ENCODE data around the gene UBE3C.
A peak's percentile ranks its signal among the peaks of the same experiment; 100 is the strongest.

UBE3C gene

DNA sequence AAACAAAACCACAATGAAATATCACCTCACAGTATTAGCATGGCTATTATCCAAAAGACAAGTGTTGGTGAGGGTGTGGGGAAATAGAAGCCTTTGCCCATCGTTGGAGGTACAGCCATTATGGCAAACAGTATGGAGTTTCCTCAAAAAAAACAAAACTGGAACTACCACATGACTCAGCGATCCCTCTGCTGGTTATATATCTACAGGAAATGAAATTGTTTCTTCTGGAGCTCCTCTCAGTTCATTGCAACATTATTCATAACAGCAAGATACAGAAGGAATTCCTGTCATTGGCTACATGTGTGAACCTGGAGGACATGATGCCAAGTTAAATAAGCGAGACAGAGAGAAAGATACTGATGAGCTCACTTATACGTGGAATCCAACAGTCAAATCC lies 2.4 kb upstream of the UBE3C start:
- no peak overlapping the region for H3K27ac ChIP-seq (ENCODE audit: low read depth, low read length)
- H4K8ac ChIP-seq (ENCODE audit: low read depth, low read length) = no peak overlapping the region
- H4K12ac ChIP-seq (ENCODE audit: low read depth, low read length) = no peak overlapping the region
- H3K4me1 ChIP-seq (ENCODE audit: control insufficient read depth in 1 of 2, insufficient read depth in 2 of 2, low read length in 2 of 2) = peaks cover 3 to 12% of the 10 kb centered on the region in 2 experiments
- H2BK120ac ChIP-seq (ENCODE audit: insufficient read depth, low read length, poor library complexity) = no peak overlapping the region
- no peak overlapping the region for H3K4me2 ChIP-seq (ENCODE audit: low read length)
- no peak overlapping the region for H3K4me3 ChIP-seq (ENCODE audit: low read depth, low read length)
- no CpG with 5 or more reads among the region's 4 CpGs for WGBS (ENCODE audit: extremely low coverage, insufficient coverage, insufficient read length)
- peak; percentile 7 to 52 for DNase-seq
- no peak overlapping the region for H3K14ac ChIP-seq (ENCODE audit: low read length)
- no peak overlapping the region for H3K4ac ChIP-seq (ENCODE audit: low read depth, low read length)
- no peak overlapping the region for H3K23ac ChIP-seq (ENCODE audit: low read length)
- no peak overlapping the region for H3K18ac ChIP-seq (ENCODE audit: low read length)
- no peak overlapping the region for H2BK12ac ChIP-seq (ENCODE audit: low read length)
- no peaks in the 10 kb centered on the region for H3K9me3 ChIP-seq (ENCODE audit: insufficient read depth, low read depth, low read length)
- no peak overlapping the region for H4K91ac ChIP-seq (ENCODE audit: low read depth, low read length)
- H2AK5ac ChIP-seq (ENCODE audit: low read length) = no peak overlapping the region
- peaks cover 10% of the 10 kb centered on the region for H3K79me1 ChIP-seq (ENCODE audit: low read length)
- H3K79me2 ChIP-seq (ENCODE audit: control insufficient read depth, insufficient read depth, low read length, poor library complexity) = peaks cover 22% of the 10 kb centered on the region
- peaks cover 4 to 9% of the 10 kb centered on the region in 2 experiments for H3K36me3 ChIP-seq (ENCODE audit: control insufficient read depth in 1 of 2, insufficient read depth in 2 of 2, low read length in 2 of 2)
- no peaks in the 10 kb centered on the region for H3K27me3 ChIP-seq (ENCODE audit: insufficient read depth, low read length)
- H2AFZ ChIP-seq (ENCODE audit: insufficient read depth, low read length, poor library complexity) = no peak overlapping the region
- H3K9ac ChIP-seq (ENCODE audit: low read length) = no peak overlapping the region
- H2BK5ac ChIP-seq (ENCODE audit: low read depth, low read length, poor library complexity) = no peak overlapping the region

DNA sequence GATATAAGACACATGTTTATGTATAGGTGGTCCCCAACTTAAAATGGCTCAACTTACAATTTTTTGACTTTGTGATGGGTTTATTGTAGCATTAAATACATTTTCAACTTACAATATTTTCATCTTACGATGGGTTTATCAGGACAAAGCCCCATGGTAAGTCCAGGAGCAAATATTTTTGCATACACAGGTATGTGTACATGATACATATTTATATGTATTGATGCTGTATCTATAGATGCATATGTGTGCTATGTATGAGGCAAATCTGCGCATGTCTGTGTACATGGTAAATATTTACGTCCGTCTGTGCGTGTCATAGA lies 664 bp upstream of the UBE3C start:
- no CpG with 5 or more reads among the region's 5 CpGs for WGBS (ENCODE audit: extremely low coverage, insufficient coverage, insufficient read length)
- H2BK12ac ChIP-seq (ENCODE audit: low read length) = no peak overlapping the region
- H3K36me3 ChIP-seq (ENCODE audit: control insufficient read depth in 1 of 2, insufficient read depth in 2 of 2, low read length in 2 of 2) = peaks cover 8 to 14% of the 10 kb centered on the region in 2 experiments
- H4K12ac ChIP-seq (ENCODE audit: low read depth, low read length) = peak overlapping the region; percentile 89
- peaks cover 10% of the 10 kb centered on the region for H3K79me1 ChIP-seq (ENCODE audit: low read length)
- H3K4me1 ChIP-seq (ENCODE audit: control insufficient read depth in 1 of 2, insufficient read depth in 2 of 2, low read length in 2 of 2) = peaks cover 3 to 14% of the 10 kb centered on the region in 2 experiments
- no peak overlapping the region for H3K18ac ChIP-seq (ENCODE audit: low read length)
- H2AFZ ChIP-seq (ENCODE audit: insufficient read depth, low read length, poor library complexity) = peak overlapping the region; percentile 94
- no peak overlapping the region for H2AK5ac ChIP-seq (ENCODE audit: low read length)
- no peak overlapping the region for H3K9ac ChIP-seq (ENCODE audit: low read length)
- no peak overlapping the region for H3K4me3 ChIP-seq (ENCODE audit: low read depth, low read length)
- H3K4ac ChIP-seq (ENCODE audit: low read depth, low read length) = no peak overlapping the region
- no peak overlapping the region for H2BK120ac ChIP-seq (ENCODE audit: insufficient read depth, low read length, poor library complexity)
- DNase-seq = peak in 1 of 2 donors; percentile 52
- H3K9me3 ChIP-seq (ENCODE audit: insufficient read depth, low read depth, low read length) = no peaks in the 10 kb centered on the region
- H3K4me2 ChIP-seq (ENCODE audit: low read length) = peak overlapping the region; percentile 37
- H3K14ac ChIP-seq (ENCODE audit: low read length) = peak overlapping the region; percentile 77
- H4K8ac ChIP-seq (ENCODE audit: low read depth, low read length) = peak overlapping the region; percentile 98
- peak overlapping the region; percentile 88 for H3K27ac ChIP-seq (ENCODE audit: low read depth, low read length)
- no peaks in the 10 kb centered on the region for H3K27me3 ChIP-seq (ENCODE audit: insufficient read depth, low read length)
- no peak overlapping the region for H2BK5ac ChIP-seq (ENCODE audit: low read depth, low read length, poor library complexity)
- H3K23ac ChIP-seq (ENCODE audit: low read length) = no peak overlapping the region
- peak overlapping the region; percentile 86 for H4K91ac ChIP-seq (ENCODE audit: low read depth, low read length)
- peaks cover 31% of the 10 kb centered on the region for H3K79me2 ChIP-seq (ENCODE audit: control insufficient read depth, insufficient read depth, low read length, poor library complexity)

DNA sequence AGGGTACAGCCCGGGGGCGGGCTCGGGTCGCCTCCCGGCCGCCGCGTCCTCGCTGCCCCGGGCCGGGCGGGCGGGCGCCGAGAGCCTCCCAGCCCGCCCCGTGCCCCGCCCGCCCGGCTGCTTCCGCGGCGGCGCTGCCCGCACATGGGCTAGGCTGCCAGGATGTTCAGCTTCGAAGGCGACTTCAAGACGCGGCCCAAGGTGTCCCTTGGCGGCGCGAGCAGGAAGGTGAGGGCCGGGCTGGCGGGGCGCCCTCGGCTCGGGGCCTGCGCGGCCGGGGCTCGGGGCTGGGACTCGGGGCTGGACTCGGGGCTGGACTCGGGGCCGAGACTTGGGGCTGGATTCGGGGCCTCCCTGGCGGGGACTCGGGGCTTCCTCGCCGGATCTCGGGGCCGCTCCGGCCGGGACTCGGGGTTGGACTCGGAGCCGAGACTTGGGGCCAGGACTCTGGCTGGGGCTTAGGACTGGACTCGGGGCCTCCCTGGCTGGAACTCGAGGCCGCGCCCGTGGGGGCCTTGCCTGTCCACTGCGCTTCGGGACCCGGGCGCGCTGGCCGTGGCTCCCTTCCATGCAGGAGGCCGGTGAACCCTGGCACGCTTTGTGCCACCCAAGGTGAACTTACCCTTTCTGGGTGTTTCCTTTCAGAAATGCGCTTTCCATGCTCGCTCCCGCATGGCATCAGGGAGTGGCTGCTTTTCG lies 534 bp downstream of the UBE3C start:
- Histone ChIP-seq H3K23ac (ENCODE audit: low read length) (no peak overlapping the region), H3K9me3 (ENCODE audit: insufficient read depth, low read depth, low read length) (no peaks in the 10 kb centered on the region), H4K12ac (ENCODE audit: low read depth, low read length) (peak overlapping the region; percentile 85), H3K14ac (ENCODE audit: low read length) (peak overlapping the region; percentile 94), H2BK5ac (ENCODE audit: low read depth, low read length, poor library complexity) (peak overlapping the region; percentile 74), H3K4me2 (ENCODE audit: low read length) (peak overlapping the region; percentile 94), H3K4me1 (ENCODE audit: control insufficient read depth in 1 of 2, insufficient read depth in 2 of 2, low read length in 2 of 2) (peaks cover 3 to 14% of the 10 kb centered on the region in 2 experiments), H3K79me2 (ENCODE audit: control insufficient read depth, insufficient read depth, low read length, poor library complexity) (peaks cover 39% of the 10 kb centered on the region), H4K8ac (ENCODE audit: low read depth, low read length) (peak overlapping the region; percentile 92), H2BK12ac (ENCODE audit: low read length) (no peak overlapping the region), H2BK120ac (ENCODE audit: insufficient read depth, low read length, poor library complexity) (peak overlapping the region; percentile 77), H3K18ac (ENCODE audit: low read length) (peak overlapping the region; percentile 83), H2AK5ac (ENCODE audit: low read length) (peak overlapping the region; percentile 96), H3K27ac (ENCODE audit: low read depth, low read length) (peak overlapping the region; percentile 96), H3K9ac (ENCODE audit: low read length) (peak overlapping the region; percentile 98), H3K4me3 (ENCODE audit: low read depth, low read length) (peak overlapping the region; percentile 82), H3K4ac (ENCODE audit: low read depth, low read length) (peak overlapping the region; percentile 100), H4K91ac (ENCODE audit: low read depth, low read length) (peak overlapping the region; percentile 87), H2AFZ (ENCODE audit: insufficient read depth, low read length, poor library complexity) (peak overlapping the region; percentile 67), H3K27me3 (ENCODE audit: insufficient read depth, low read length) (no peaks in the 10 kb centered on the region), H3K36me3 (ENCODE audit: control insufficient read depth in 1 of 2, insufficient read depth in 2 of 2, low read length in 2 of 2) (peaks cover 8 to 19% of the 10 kb centered on the region in 2 experiments), H3K79me1 (ENCODE audit: low read length) (peaks cover 10% of the 10 kb centered on the region)
- no CpG with 5 or more reads among the region's 74 CpGs for WGBS (ENCODE audit: extremely low coverage, insufficient coverage, insufficient read length)
- DNase-seq = peak; percentile 64 to 84

DNA sequence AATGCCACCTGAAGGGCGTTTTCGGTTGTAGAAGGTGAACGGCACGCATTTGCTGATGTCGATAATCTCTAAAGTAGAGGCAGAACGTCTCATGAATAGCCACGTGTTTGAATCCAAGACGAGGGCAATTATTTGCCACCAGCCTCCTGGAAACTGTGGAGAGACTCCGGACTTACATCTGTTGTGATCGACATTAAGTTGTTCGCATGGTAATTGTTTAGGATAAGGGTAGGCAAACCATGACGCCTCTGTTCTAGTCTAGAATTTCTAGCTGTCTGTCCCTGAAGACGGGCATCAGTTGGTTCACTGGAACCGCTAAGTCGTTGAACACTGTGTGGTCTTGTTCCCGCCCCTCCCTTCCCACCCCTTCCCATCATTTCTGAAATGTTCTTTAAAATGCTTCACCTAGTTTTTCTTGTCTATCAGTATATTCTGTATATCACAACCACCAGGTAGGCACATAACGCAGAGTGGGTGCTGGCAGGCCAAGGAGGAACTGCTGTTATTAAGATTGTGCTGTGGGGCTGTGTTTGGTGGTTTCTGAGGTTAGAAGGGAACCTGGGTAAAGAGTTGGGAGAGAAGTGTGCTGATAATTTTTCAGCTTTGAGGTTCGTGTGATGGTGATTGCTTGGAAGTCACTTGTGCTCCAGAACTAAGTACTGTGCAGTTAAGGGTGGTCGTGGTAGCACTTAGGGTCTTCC lies 1.2 kb downstream of the UBE3C start:
- peaks cover 8 to 19% of the 10 kb centered on the region in 2 experiments for H3K36me3 ChIP-seq (ENCODE audit: control insufficient read depth in 1 of 2, insufficient read depth in 2 of 2, low read length in 2 of 2)
- peak overlapping the region; percentile 76 for H4K8ac ChIP-seq (ENCODE audit: low read depth, low read length)
- H4K91ac ChIP-seq (ENCODE audit: low read depth, low read length) = peak overlapping the region; percentile 87
- peaks cover 10% of the 10 kb centered on the region for H3K79me1 ChIP-seq (ENCODE audit: low read length)
- no peaks in the 10 kb centered on the region for H3K27me3 ChIP-seq (ENCODE audit: insufficient read depth, low read length)
- H2AFZ ChIP-seq (ENCODE audit: insufficient read depth, low read length, poor library complexity) = peak overlapping the region; percentile 67
- no CpG with 5 or more reads among the region's 19 CpGs for WGBS (ENCODE audit: extremely low coverage, insufficient coverage, insufficient read length)
- no peak overlapping the region for H2BK12ac ChIP-seq (ENCODE audit: low read length)
- H3K4ac ChIP-seq (ENCODE audit: low read depth, low read length) = peak overlapping the region; percentile 100
- peak overlapping the region; percentile 89 for H3K14ac ChIP-seq (ENCODE audit: low read length)
- peak overlapping the region; percentile 94 for H3K4me2 ChIP-seq (ENCODE audit: low read length)
- peak; percentile 10 to 45 for DNase-seq
- H3K4me1 ChIP-seq (ENCODE audit: control insufficient read depth in 1 of 2, insufficient read depth in 2 of 2, low read length in 2 of 2) = peaks cover 3 to 14% of the 10 kb centered on the region in 2 experiments
- peak overlapping the region; percentile 81 for H4K12ac ChIP-seq (ENCODE audit: low read depth, low read length)
- H3K23ac ChIP-seq (ENCODE audit: low read length) = no peak overlapping the region
- H3K9ac ChIP-seq (ENCODE audit: low read length) = peak overlapping the region; percentile 98
- peaks cover 41% of the 10 kb centered on the region for H3K79me2 ChIP-seq (ENCODE audit: control insufficient read depth, insufficient read depth, low read length, poor library complexity)
- no peak overlapping the region for H3K18ac ChIP-seq (ENCODE audit: low read length)
- peak overlapping the region; percentile 96 for H2AK5ac ChIP-seq (ENCODE audit: low read length)
- H3K4me3 ChIP-seq (ENCODE audit: low read depth, low read length) = peak overlapping the region; percentile 82
- no peak overlapping the region for H2BK120ac ChIP-seq (ENCODE audit: insufficient read depth, low read length, poor library complexity)
- peak overlapping the region; percentile 65 for H2BK5ac ChIP-seq (ENCODE audit: low read depth, low read length, poor library complexity)
- no peak overlapping the region for H3K27ac ChIP-seq (ENCODE audit: low read depth, low read length)
- no peaks in the 10 kb centered on the region for H3K9me3 ChIP-seq (ENCODE audit: insufficient read depth, low read depth, low read length)
